HG03354 (cell line): ENCODE measurements around the gene WDFY2.

Source experiments
- ATAC-seq: cut with Tn5 transposase; IDR thresholded peaks from one replicate; pipeline ENCODE4 v1.9.1; 2021; ENCODE audit warnings: mild to moderate bottlenecking; ENCODE audit not compliant: unreplicated experiment, poor library complexity, severe bottlenecking

WDFY2 gene

GRCh38 chr13:51804295-51805172, 220.3 kb downstream of the WDFY2 start:
- no peak for ATAC-seq

- ATAC-seq, result no peak
These were observed 221.1 kb downstream of the WDFY2 start for GRCh38 chr13:51805313-51805712.

DNA sequence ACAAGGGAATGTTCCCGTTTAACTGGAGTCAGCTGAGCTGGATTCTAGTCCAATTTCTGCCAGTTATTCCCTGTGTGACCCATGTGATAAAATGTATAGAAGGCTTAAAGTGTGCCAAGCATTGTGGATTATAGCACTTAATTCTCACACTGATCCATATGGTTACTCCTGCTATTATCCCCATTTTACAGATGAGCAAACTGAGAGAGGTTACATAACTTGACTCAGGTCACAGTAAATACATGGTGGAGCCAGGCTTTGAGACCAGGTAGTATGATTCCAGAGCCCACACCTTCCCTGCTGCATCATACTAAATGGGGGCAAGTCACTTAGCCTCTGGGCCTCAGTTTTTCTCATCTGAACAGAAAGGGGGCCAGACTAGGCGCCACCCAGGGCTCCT, 221.7 kb downstream of the WDFY2 start:
- no peak for ATAC-seq

DNA sequence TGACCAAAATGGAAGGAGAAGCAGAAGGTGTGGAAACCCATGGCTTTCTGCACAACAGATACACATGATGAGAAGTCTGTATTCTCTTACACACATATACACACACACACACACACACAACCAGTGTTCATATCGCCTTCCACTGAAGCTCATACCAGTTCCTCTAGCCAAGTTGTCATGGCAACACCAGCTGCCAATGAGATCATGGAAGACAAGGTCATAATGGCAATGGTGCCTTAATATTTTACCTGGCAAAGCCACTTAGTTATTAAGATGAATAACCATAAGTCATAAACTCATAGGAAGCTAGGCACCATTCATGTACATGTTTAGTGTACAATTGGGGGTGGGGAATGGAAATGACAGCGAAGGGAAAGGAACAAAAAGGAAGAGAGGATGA, 222.3 kb downstream of the WDFY2 start:
- no peak for ATAC-seq

GRCh38 chr13:51807041-51807440, 222.8 kb downstream of the WDFY2 start:
- ATAC-seq, result no peak

DNA sequence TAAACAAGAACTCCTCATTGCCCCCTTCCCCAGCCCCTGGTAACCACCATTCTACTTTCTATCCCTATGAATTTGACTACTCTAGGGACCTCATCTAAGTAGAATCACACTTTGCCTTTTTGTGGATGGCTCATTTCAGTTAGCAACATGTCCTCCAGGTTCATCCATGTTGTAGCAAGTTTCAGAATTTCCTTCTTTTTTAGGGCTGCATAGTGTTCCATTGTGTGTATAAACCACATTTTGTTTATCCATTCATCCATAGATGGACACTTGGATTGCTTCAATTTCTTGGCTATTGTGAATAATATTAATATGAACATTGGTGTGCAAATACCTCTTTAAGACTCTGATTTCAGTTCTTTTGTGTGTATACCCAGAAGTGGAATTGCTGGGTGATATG, 224.5 kb downstream of the WDFY2 start:
- ATAC-seq, result no peak

- no peak for ATAC-seq
These were observed 226.8 kb downstream of the WDFY2 start for GRCh38 chr13:51811046-51811445.

- ATAC-seq, result peak; percentile 52
These were observed 227.7 kb downstream of the WDFY2 start for GRCh38 chr13:51811920-51812451.

DNA sequence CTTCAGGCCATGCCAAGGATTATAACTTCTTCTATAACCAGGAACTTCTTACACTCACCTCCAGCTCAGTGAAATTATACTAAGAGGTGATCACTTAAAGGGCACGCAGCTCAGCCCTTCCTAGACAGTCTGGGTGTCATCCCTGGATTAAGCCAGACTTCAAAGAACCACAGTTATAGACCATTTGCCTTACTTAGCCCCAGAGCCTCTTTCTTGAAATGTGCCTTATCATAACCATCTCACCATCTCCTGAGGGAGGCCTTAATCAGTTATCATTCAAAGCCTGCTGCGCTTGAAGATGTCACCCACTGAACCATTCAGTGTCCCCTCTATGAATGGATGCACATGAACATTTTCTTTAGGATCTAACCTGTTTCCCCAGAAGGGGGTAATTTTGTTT, 229.8 kb downstream of the WDFY2 start:
- ATAC-seq, result no peak

DNA sequence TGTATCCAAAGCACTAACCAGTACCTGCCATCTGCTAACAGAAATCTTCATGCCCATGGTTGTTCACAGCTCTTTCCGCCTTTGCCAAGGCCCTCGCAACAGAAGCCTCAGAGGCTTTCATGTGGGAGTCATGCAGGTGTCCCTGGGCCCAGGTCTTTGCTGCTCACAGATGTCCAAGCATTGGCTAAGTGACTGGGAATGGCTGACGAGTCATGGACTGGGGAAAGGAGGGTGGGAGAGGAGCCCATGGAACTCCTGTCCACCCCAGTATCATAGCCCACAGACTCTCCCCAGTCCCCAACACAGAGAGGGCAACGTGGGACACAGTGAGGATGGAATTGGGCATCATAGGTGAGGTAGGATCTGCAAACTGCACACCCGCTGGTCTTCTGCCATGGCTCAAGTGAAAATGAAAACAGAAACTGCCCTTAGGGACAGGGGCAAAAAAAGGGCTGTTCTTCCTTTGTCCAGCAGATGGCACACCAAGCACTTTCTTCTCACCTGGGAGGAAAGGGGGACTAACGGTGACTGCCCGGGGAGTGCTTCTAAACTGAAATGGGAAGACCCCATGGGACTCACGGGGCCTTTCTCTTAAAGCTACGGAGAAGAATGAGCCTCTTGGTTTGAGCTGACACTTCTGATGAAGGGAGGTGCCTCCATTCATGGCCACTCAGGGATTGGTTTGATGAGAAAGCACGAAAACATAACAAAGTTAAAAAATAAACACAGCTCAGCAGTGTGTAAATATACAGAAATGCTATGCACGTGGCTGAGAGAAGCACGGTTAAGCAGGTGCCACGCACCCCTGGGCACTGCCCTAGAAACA, 230.8 kb downstream of the WDFY2 start:
- peak; percentile 76 for ATAC-seq

GRCh38 chr13:51815848-51816247, 231.6 kb downstream of the WDFY2 start:
- ATAC-seq, result no peak

DNA sequence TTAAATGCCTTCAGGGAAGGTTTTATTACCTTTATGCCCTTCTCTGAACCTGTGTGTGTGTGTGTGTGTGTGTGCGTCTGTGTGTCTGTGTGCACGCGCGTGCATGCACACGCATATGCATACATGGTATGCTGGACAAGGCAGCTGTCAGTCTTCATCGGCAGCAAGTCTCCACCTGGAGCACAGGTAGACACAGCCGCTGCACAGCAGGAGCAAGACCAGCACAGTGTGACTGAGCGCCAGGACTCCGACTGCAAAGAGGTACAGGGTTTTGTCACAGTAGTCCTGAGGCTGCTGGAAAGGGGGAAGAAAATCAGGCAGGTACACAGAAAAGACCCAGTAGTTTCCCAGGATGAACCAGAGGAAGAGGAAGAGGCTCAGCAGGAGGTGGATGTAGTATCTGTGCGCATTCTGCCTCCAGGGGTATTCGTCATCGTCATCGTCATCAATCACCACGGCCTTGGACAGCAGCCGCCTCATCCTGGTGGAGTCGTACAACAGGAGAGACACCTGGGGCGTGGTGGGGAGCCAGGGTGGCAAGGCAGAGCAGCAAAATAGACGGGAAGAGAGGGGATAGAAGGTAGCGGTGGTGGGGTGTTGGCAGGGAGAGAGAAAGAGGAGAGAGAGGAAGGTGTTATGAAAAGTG, 232.5 kb downstream of the WDFY2 start:
- ATAC-seq, result no peak
